H1 (cell line): ENCODE results near the gene CHPF. TPM values are rescaled to one million over a fixed set of nuclear protein-coding genes. Genes with fewer than 3 reads are reported as not detected.

ENCODE experiments used
- ASH2L ChIP-seq: fragments of 200-600, 300-600 bp; sonication (generic); IDR thresholded peaks from one replicate; pipeline ENCODE4 v1.7.1; 2017; ENCODE audit warnings: low read length
- CBX8 ChIP-seq: fragments of 300-800, 300-1000 bp; sonication (generic); IDR thresholded peaks from 2 replicates; pipeline ENCODE4 v1.7.1; 2016; ENCODE audit warnings: low read depth, low read length, borderline replicate concordance
- E2F6 ChIP-seq: IDR thresholded peaks from 2 replicates; pipeline ENCODE4 v1.6.1; 2012; ENCODE audit warnings: inconsistent platforms
- EZH2 ChIP-seq: fragments of 200-600 bp; sonication (generic); IDR thresholded peaks from 2 replicates; pipeline ENCODE4 v1.7.1; 2012; ENCODE audit warnings: low read depth, mild to moderate bottlenecking, moderate library complexity, low read length, inconsistent platforms; ENCODE audit not compliant: severe bottlenecking
- GABPA ChIP-seq: IDR thresholded peaks from 2 replicates; pipeline ENCODE4 v1.6.1; 2011; ENCODE audit warnings: mild to moderate bottlenecking, low read length, moderate library complexity, borderline replicate concordance; ENCODE audit not compliant: insufficient read depth
- HDAC6 ChIP-seq: IDR thresholded peaks from one replicate; pipeline ENCODE4 v1.7.1; 2012; ENCODE audit warnings: low read depth, mild to moderate bottlenecking, inconsistent platforms, low read length, moderate library complexity
- PHF8 ChIP-seq: fragments of 200-600 bp; sonication (generic); conservative IDR thresholded peaks from 2 replicates; pipeline ENCODE4 v1.7.1; 2012; ENCODE audit warnings: low read depth, mild to moderate bottlenecking, inconsistent platforms, low read length, moderate library complexity
- RBBP5 ChIP-seq: IDR thresholded peaks from 2 replicates; pipeline ENCODE4 v1.7.1; 2012; ENCODE audit warnings: low read depth, mild to moderate bottlenecking, inconsistent platforms, low read length, moderate library complexity, borderline replicate concordance
- SP1 ChIP-seq: IDR thresholded peaks from 2 replicates; pipeline ENCODE4 v1.6.1; 2011; ENCODE audit warnings: low read depth, low read length
- SP2 ChIP-seq: IDR thresholded peaks from 2 replicates; pipeline ENCODE4 v1.6.1; 2012; ENCODE audit warnings: mild to moderate bottlenecking, low read length, inconsistent platforms
- TAF7 ChIP-seq: optimal IDR thresholded peaks from 2 replicates; pipeline ENCODE3; 2011; ENCODE audit warnings: low read depth, mild to moderate bottlenecking, inconsistent platforms, low read length, moderate library complexity, borderline replicate concordance
- USF2 ChIP-seq: IDR thresholded peaks from 2 replicates; pipeline ENCODE4 v1.6.1; 2011; ENCODE audit warnings: low read length, improper control_type of control experiment
- polyA plus RNA-seq, 7 experiments: library from polyadenylated mRNA; depleted of rRNA in 3 of 7; stranded (reverse) in 5 of 7; unstranded in 2 of 7; fragments of >200 nt in 5 of 7; fragments of 200-250 nt in 2 of 7; gene quantifications; 1 replicate in 5 of 7; 2 replicates in 1 of 7; 4 replicates in 1 of 7; pipeline versions ENCODE4 v1.2.1 to v1.2.3, GENCODE V29; 2011 to 2013; ENCODE audit warnings: missing spikeins in 2 of 7, mixed read lengths in 2 of 7
- total RNA-seq: library from RNA; stranded (reverse); fragmentation: NEBNext Ultra II Directional; extraction: Animal tissue kit (Norgen Biotek cat#: 25700); gene quantifications from 2 replicates; pipeline ENCODE4 v1.2.1, GENCODE V29; 2021

Gene CHPF
- total and polyA plus RNA-seq, 2 of the 8 experiments (the other 6 are each of a cell fraction or from before 2014, with no cell fraction given), result 62.9 to 67.3 TPM

- TF ChIP-seq E2F6, result peak; percentile 90
- TF ChIP-seq CBX8, result no peak
- peak; percentile 68 for TF ChIP-seq ASH2L
- no peak for TF ChIP-seq SP1
- TF ChIP-seq GABPA, result peak; percentile 15; the same call in 1 of the 2 replicates
- TF ChIP-seq HDAC6, result no peak
- no peak for TF ChIP-seq USF2
- peak; percentile 12 for TF ChIP-seq TAF7
- no peak for TF ChIP-seq EZH2
- TF ChIP-seq PHF8, result 0 out of 2 replicates have a peak, but pooled peaks have one; percentile 23
- no peak for TF ChIP-seq SP2
- peak; percentile 65; the same call in 1 of the 2 replicates for TF ChIP-seq RBBP5
- TF ChIP-seq, all 59 proteins: peak for 12
Measured at GRCh38 chr2:219570194-219570923, 26.8 kb upstream of the CHPF start (continued).
